Activated gamma-delta T cell treated with anti-CD3 and anti-CD28 coated beads, Interleukin-2, amount 50 U/mL, for 16 hours (primary cell): Measurements from ENCODE around the gene FCHSD2.
A peak's percentile ranks its signal among the peaks of the same experiment; 100 is the strongest.
"Not testable (repeated sequence)": the region's sequence is repeated elsewhere in the genome, so short reads cannot be mapped to it uniquely, and the experiment has no call there.

Source experiments
- DNase-seq: peaks from one replicate; pipeline ENCODE4 v3.0.0-alpha.2; 2020; ENCODE audit warnings: low read depth

Gene FCHSD2

DNA sequence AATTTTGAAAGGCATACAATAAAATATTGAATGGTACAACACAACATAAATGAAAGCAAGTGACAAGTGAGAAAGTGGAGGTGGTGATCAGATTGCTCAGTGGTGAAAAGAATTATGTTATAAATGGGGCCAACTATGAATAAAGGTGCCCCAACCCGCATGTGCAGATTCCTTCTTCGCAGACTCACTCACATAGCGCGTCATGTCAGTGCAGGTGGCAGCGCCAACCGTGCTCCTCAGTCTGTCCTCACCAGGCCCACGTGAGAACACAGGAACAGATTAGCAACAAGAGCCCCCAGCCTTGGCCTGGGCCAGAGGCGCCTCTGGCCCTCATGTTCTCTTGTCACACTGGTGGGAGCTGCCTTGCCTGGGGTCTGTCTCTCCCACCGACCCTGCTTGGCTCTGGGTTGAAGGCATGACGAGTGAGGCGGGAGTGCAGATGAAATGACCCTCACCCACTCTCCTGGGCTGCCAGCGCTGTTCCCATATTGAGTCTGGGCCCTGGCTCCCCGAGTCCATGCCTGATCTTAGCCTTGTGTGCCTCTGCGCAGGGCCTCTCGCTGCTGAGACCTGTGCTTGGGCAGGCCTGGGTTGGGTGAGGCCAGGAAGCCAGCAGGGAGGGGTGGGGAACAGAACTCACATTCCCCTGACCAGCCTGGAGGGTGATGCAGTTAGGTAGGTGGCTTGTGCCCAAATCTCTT is 321.5 kb downstream of the FCHSD2 start:
- no peak for DNase-seq

DNA sequence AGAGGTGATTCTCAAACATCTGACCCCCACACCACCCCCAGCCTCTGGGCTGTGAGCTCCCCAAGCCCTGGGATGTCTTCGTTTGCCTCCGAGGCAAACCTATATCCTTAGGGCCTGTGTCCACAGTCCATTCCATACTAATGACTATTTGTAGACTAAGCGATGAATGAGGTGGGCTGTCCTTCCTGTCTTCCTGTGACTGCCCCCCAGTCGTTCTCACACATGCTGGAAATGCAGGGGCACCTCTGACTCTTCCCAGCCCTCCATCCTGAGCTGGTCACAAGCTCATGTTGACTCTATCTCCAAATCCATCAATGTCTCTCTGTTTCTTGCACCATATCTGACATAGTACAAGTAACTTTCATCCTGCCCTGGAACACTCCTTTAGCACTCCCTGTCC is 323.1 kb downstream of the FCHSD2 start:
- DNase-seq, result no peak

DNA sequence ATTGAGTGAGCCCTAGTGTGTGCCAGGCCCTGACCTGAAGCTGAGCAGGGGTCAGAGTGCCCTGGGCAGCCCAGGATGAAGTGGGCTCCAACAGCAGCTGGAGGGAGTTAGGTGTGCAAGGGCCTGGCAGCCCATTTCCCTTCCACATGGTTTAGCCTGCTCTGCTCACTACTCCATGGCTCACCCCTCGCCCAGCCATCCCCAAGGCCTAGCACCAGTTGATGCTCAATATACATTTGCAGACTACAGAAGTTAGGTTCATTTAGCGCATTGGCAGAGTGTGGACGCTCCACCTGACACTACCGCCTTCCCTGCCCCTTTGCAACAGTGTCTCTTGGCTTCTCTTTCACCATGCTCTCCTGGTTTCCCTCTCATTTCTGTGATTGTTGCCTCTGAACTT is 324.2 kb downstream of the FCHSD2 start:
- DNase-seq, result no peak

DNA sequence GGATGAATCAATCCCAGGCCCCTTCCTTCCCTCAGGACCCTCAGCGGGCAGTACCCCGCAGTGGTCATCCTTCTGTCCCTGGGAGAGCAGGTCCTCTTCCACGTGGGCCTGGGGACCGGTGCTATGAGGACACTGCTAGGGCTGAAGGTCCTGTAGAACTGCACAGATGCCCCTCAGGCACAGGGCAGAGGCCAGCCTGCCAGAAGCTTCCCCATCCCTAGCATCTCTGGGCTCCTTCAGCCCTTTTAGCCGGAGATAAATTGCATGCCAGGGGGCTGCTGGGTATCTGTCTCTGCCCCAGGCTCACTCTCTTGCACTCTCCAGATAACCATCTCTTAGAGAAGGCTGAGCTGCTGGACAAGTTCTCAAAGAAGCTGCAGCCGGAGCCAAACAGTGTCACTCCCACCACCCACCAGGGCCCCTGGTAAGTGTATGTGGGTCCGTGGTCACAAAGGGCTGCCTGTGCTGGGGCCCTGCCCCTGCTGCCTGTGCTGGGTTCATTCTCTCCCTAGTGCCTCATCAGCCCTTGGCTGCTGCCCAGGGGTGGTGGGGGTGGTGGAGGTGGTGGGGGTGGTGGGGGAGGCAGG is 325.6 kb downstream of the FCHSD2 start:
- no peak for DNase-seq

DNA sequence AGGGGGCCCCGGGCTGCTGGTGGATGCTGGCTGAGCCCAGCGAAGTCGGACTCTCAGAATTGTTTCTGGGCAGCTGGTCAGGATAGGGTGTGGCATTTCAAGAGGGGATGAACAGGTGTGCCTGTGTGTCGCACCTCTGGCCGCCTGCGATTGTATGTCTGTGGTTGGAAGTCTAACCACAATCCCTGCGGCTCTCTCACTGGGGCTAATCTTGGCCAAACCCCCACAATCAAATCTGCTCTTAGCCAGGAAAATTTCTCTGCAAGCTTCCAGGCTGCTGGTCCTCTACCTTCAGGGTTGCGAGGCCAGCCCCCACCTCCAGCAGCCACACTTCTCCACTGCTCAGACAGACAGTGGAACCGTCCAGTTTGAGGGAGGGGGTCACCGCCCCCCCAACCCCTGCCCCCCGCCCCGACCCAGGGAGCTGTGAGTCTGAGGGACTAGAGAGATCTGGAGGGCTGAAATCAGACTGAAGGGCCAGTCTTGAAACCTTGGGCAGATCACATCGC is 327.0 kb downstream of the FCHSD2 start:
- DNase-seq, result no peak

DNA sequence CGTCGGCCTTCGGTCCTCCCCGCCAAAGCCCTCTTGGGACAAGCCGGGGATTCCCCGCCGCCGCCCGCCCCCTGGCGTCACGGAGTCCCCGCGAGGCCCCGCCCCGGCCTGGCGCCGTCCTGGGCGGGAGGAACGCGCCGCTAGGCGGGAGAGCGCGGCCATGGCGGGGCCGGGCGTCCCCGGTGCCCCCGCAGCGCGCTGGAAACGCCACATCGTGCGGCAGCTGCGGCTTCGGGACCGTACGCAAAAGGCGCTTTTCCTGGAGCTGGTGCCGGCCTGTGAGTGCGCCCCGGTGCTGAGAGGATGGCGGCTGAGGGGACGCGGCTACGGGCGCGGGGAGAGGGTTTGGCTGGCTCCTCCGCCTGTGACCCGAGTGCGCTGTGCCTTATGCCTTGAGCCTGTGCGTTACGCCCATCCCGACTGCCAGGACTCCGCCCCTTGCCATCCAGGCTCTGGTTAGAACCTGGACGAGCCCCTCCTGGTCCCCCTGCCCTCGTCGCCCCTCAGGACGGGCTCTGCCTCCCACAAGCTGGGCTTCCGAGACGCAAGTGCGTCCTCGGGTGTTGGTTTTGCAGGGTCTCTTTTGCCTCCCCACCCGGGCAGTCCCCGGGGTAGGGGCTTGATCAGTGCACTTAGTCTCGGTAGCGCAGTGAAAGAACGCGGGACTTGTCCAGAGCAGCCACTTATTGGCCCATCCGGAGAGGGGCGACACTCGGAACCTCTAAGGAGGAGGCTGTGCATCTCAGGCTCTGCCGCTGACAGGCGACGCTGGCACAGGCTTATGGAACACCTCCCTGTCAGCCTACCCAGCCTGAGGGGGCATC is 327.6 kb downstream of the FCHSD2 start, which contains the start of gene ATG16L2:
ATG16L2 (plus strand) TSS at position 126 of the 824 bp plus-strand sequence; CDS start at position 161, 35 bp downstream.
- peak; percentile 82 for DNase-seq

DNA sequence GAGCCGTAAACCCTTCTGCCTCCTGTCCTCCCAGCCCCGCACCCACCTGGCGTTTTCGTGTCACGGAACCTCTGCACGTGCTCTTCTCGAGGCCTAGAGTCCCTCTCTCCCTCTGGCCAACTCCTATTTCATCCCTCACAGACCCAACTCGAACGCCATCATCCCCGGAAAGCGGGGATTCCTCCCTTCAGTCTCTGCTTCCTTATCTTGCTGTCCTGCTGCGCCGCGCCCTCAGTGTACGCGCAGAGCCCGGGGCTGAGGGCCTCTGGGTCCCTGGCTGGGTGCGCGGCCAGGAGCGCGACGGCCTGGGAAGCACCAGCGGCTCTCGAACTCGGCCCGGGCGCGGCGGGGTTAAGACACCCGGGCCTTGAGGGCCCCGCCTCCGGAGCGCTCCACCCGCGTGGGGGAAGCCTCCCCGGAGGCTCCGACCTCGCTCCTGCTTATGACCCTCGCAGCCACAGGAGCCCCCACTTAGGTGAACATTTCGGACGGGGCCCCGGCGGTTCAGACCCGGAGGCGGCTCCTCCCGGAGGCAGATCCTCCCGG is 328.3 kb downstream of the FCHSD2 start:
- DNase-seq, result no peak

DNA sequence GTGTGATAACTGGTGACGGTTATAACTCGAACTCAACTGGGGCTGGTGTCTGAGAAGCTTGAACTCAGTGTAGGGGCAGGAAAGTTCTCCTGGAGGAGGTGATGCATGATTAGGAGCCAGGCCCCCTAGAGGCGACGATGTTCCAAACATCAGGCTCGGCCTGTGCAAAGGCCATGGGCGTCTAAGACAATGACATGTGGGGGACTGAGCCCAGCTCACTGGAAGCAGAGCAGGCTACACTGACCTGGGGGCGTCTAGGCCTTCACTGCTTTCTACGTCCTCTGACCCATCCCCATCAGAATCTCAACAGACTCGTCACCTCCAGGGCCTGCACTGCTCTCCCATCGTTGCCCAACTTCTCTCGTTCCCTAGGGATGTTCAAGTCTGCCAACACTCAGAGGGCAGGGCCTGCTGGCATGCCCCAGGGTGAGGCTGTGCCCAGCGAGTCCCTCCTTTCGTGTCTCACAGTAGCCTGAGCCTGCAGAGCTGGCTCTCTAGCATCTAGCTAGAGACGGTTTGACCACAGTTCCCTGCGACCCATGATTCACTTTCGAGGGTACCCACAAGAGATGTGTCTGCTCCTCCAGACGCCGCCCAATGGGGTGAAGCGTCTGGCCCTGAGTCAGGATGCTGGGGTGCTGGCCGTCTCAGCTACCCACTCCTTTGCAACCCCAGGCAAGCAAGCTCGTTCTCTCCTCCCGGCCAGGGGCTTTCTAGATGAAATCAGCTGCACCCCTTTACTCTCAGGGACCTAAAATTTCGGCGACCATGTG is 329.0 kb downstream of the FCHSD2 start:
- DNase-seq, result peak; percentile 67

DNA sequence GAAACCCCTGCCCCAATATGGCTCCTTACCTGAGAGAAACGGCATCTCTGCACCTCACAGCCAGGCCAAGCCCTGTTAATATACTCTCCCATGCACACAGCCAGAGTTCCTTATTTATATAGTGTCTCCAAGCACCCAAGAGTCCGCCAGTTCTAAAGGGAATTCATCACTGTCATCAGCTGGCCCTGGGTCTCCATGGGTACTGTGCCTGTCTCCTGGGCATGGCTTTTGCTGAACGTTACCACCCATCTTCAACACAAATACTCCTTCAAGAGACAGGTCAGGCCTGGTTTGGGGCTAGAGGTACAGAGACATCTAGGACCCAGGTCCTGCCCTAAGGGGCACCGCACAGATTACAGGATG is 329.5 kb downstream of the FCHSD2 start:
- no peak for DNase-seq

DNA sequence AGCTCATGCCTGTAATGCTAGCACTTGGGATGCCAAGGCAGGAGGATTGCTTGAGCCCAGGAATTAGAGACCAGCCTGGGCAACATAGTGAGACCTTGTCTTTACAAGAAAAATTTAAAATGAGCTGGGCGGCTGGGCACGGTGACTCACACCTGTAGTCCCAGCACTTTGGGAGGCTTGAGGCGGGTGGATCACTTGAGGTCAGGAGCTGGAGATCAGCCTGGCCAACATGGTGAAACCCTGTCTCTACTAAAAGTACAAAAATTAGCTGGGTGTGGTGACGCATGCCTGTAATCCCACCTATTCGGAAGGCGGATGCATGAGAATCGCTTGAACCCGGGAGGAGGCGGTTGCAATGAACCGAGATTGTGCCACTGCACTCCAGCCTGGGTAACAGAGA is 330.4 kb downstream of the FCHSD2 start:
- not testable (repeated sequence) for DNase-seq

DNA sequence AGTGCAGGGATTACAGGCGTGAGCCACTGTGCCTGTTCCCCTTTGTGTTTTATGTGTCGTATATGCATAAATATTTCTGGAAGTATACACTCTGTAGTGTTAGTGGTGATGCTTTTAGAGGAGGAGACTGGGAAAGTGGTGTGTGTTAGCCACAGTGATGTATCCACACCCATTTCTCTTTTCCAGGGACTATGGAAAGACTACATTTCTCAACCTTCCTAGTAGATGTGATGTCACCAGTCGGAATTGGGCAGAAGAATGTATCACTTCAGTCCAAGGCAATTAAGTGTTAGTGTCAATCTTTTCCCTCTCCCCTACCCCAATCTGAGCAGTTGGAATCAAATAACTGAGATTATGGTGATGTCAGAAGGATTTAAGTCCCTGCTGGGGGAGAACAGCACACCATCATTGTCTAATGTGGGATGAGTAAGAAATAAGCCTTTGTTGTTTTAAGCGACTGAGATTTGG is 333.8 kb downstream of the FCHSD2 start:
- DNase-seq, result no peak

DNA sequence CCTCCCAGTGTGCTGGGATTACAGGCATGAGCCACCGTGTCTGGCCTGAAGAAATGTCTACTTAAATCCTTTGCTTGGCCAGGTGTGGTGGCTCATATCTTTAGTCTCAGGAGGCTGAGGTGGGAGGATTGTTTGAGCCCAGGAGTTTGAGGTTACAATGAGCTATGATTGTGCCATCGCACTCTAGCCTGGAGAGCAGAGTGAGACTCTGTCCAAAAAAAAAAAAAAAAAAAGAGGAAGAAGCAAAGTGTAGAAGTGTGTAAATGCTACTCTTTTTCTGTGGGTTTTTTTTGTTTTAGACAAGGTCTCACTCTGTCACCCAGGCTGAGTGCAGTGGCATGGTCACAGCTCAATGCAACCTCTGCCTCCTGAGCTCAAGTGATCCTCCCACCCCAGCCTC is 334.3 kb downstream of the FCHSD2 start:
- no peak for DNase-seq

DNA sequence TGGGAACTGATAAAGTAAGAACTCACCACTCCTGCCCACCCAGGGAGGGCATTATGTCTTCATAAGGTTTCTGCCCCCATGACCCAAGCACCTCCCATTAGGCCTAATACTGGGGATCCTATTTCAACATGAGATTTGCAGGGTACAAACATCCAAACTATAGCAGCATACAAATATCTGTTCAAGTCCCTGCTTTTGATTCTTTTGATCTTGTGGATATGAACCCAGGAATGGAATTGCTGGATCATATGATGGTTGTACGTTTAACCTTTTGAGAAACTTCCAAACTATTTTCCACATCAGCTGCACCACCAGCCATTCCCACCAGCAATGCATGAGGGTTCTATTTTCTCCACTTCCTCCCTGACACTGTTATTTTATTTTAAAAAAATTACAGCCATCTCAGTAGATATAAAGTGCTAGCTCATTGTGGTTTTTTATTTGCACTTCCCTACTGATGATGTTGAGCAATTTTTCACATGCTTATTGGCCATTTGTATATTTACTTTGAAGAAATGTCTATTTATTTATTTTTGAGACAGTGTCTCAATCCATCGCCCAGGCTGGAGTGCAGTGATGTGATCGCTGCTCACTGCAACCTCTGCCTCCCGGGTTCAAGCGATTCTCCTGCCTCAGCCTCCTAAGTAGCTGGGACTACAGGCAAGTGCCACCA is 335.0 kb downstream of the FCHSD2 start:
- DNase-seq, result no peak

DNA sequence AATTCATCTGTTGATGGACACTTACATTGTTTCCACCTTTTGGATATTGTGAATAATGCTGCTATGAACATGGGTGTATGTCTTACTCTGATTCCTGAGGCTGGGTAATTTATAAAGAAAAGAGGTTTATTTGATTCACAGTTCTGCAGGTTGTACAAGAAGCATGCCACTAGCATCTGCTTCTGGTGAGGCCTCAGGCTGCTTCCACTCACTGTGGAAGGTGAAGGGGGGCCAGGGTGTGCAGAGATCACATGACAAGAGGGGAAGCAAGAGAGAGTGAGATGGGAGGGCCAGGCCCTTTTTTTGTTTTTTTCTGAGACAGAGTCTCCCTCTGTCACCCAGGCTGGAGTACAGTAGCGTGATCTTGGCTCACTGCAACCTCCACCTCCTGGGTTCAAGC is 335.7 kb downstream of the FCHSD2 start:
- not testable (repeated sequence) for DNase-seq

DNA sequence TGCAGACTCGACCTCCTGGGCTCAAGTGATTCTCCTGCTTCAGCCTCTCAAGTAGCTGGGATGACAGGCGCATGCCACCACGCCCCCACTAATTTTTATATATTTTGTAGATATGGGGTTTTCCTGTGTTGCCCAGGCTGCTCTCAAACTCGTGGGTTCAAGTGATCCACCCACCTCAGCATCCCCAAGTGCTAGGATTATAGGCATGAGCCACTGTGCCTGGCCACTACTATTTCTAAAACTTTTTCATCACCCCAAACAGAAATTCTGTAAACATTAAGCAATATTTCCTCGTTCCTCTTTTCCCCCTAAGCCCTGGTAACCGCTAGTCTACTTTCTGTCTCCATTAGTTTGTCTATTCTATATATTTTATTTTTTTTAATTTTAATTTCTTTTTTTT is 336.9 kb downstream of the FCHSD2 start:
- no peak for DNase-seq

DNA sequence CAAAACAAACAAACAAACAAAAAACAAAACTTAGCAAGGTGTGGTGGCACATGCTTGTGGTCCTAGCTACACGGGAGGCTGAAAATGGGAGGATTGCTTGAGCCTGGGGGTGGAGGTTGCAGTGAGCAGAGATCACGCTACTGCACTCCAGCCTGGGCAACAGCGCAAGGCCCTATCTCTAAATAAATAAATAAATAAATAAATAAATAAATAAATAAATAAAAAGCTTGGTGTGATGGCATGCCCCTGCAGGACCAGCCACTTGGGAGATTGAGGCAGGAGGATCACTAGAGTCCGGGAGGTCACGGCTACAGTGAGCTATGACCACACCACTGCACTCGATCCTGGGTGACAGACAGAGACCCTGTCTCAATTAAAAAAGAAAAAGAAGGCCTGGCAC is 339.3 kb downstream of the FCHSD2 start:
- no peak for DNase-seq

DNA sequence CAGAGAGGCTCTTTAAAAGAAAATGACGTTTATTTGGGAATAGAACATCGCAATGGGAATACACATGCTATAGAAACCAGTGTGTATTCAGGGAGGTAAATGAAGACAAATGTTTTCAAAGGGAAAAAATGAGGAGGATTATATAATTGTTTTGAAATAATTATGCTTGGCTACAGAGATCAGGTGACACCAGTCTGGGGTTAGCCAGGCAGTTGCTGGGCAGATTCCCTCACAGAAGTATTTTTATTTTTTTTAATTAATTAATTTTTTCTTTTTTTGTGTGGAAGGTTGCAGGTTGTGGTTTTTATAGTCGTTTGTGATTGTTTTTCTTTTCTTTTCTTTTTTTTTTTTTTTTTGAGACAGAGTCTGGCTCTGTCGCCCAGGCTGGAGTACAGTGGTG is 342.7 kb downstream of the FCHSD2 start:
- no peak for DNase-seq

DNA sequence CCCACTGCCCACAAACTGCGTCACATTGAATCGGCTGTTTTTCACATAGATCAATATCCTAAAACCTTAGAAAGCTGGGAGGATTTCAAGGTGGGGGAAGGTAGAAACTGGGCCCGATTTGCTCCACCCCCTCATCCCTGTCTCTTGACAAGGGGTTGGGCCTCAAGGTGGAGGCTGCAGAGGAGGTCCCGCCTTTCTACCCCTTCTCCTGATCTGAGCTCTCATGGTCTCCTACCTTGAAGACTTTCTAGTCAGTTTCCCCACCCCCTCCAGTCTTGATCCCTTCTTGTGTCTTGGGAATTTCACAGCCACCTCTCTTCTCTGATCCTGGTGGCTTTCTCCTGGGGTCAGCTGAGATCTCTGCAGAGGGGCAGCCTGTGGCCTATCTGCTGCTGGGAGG is 343.8 kb downstream of the FCHSD2 start:
- no peak for DNase-seq

DNA sequence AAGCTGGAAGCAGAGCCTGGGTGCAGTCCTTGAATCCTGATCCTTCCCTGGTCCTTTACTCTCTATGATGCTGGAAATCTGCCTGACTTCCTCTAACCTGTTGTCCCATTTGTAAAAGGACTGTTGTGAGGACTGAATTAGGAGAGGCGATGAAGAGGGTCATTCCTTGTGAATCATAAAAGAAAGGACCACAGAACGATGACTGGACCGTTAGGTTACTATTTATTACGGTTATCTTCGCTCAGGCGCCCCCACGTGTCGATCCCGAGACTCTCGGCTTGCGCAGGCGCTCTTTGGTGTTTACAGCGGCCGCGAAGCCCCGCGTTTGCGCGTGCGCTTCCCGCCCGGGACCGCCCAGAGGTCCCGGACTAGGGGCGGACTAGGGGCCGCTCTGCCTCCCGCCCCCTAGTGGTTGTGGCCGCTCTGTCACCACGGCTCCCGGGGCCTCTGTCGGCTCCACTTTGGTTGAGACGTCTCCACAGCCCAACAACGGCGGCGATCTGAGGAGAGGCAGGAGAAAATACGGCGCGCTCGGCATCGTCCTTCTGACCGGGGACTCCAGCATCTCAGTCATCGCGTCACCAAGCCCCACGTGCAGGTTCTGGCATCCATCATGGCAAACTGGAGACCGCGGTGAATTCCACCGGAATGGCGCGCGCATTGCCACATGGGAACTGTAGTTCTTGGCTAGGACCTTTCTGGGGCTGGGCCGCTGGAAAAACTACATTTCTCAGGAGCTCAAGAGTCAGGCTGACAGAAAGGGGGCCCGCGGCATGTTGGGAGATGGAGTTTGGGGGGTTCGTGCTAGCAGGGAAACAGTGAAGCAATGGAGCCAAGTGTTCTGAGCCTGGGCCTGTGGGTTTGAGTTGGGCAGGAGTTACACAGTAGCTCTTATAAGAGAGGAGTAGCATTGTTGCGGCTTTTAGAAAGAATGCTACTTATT is 348.4 kb downstream of the FCHSD2 start, which contains the start of gene STARD10:
STARD10 (minus strand) TSS at position 623 of the 943 bp plus-strand sequence. CDS start 12,866 bp downstream, outside the sequence.
- DNase-seq, result peak; percentile 94

DNA sequence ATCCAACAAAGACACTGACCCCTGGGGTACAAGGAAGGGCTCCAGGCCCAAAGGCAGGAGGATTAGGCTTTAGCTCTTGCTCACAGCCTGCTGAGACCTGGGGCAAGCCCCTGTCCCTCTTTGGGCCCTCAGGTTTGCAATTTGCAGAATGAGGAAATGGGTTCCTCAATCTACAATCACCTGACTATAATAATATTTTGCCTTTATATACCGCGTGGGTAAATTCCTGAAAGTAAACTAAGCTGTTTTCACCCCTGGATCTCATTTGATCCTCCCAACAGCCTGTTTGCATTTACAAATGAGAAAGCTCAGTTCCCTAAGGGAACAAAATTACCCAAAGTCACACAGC is 349.1 kb downstream of the FCHSD2 start:
- no peak for DNase-seq
